ENCODE measurements around the gene ADISSP. TPM values are rescaled to one million over a fixed set of nuclear protein-coding genes. Genes with fewer than 3 reads are reported as not detected.

ADISSP gene
- total RNA-seq, 1 donor from 2014 or later, result 64.6 TPM

GRCh38 chr20:3705491-3705969 is 62.0 kb downstream of the ADISSP start:
- intact Hi-C loops (cut with micrococcal nuclease), result no loop called here
- no peak for DNase-seq (ENCODE audit: low spot score)
- H3K27me3 Mint-ChIP-seq (ENCODE audit: insufficient read depth), result peaks cover 2% of the 10 kb centered on the region
- H3K9me3 Mint-ChIP-seq, result no peaks in the 10 kb centered on the region
- no peak overlapping the region for H3K27ac Mint-ChIP-seq
- H3K36me3 Mint-ChIP-seq (ENCODE audit: low read depth), result no peaks in the 10 kb centered on the region
- H3K4me1 Mint-ChIP-seq (ENCODE audit: low read depth), result no peaks in the 10 kb centered on the region
- H3K4me3 Mint-ChIP-seq, result no peak overlapping the region

DNA sequence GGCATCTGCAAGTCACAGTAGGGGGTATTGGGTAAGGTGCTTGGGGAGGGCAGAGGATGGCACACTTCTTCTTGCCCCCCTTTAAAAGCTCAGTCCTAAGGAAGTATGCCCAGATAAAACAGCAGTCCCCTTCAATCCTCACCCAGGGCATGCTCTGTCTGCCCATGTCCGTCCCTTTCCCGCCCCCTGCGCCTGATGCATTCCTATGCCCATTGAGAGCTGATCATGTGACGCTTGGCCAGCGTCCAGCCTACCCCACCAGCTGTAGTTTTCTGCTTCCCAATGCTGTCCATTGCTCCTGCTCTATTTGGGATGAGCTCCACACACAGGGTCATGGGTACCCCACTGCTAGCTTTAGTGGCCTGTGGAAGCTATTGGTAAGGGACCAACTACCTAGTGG is 63.5 kb downstream of the ADISSP start:
- no peak for DNase-seq (ENCODE audit: low spot score)
- Mint-ChIP-seq H3K4me3 (no peak overlapping the region), H3K27ac (no peak overlapping the region), H3K27me3 (ENCODE audit: insufficient read depth) (peaks cover 2% of the 10 kb centered on the region), H3K36me3 (ENCODE audit: low read depth) (no peaks in the 10 kb centered on the region), H3K9me3 (no peaks in the 10 kb centered on the region), H3K4me1 (ENCODE audit: low read depth) (no peaks in the 10 kb centered on the region)
- intact Hi-C loops (cut with micrococcal nuclease), result no loop called here

Other genes starting within 250 kb of the ADISSP start
- not detected in 2 replicates for gene GFRA4, start 104.4 kb downstream of the ADISSP start, total RNA-seq
- not detected in 2 replicates for gene ADAM33, start 85.7 kb downstream of the ADISSP start, total RNA-seq
- gene SIGLEC1, start 55.2 kb downstream of the ADISSP start, total RNA-seq, result not detected in 2 replicates
- not detected in 2 replicates for gene HSPA12B, start 35.1 kb downstream of the ADISSP start, total RNA-seq
- 0.12 TPM in 1 of 2 replicates, not detected in the other for gene SPEF1, start 13.7 kb upstream of the ADISSP start, total RNA-seq
- 72.3 and 80.2 TPM in 2 replicates for gene CENPB, start 19.0 kb upstream of the ADISSP start, total RNA-seq
- 71.7 and 76.2 TPM in 2 replicates for gene CDC25B, start 28.6 kb upstream of the ADISSP start, total RNA-seq
- 14.9 and 15.0 TPM in 2 replicates for gene AP5S1, start 52.8 kb upstream of the ADISSP start, total RNA-seq
- gene MAVS, start 79.1 kb upstream of the ADISSP start, total RNA-seq, result 40.8 TPM in 2 replicates
- gene PANK2, start 121.6 kb upstream of the ADISSP start, total RNA-seq, result 51.4 and 54.6 TPM in 2 replicates
- gene RNF24, start 247.8 kb upstream of the ADISSP start, total RNA-seq, result 14.7 and 14.8 TPM in 2 replicates

Measured in activated T-helper 1 cell treated with anti-CD3 and anti-CD28 coated beads, Interleukin-12 subunit alpha, Interleukin-12 subunit beta, Interleukin-2, Interleukin-4 antibody, amounts not matched to agents 30 ng/mL and 10 ng/mL and 1 ng/mL, durations not matched to agents 14 hours and 24 hours and 36 hours (primary cell).